SK-N-SH (cell line): ENCODE results near the gene GNL3L. TPM values are rescaled to one million over a fixed set of nuclear protein-coding genes. Genes with fewer than 3 reads are reported as not detected.

Experiments used
- CTCF ChIA-PET: fragments of 300-600, 350-600 bp; formaldehyde crosslinking; extraction: SDS; loops from one replicate; lab custom pipeline; 2021; lab: Yijun Ruan, JAX
- POLR2A ChIA-PET: fragments of 350-600 bp; sonication (Branson Sonifier 250); formaldehyde crosslinking; extraction: SDS; loops from one replicate; lab custom pipeline; 2020; ENCODE audit warnings: antibody characterized with exemption, inconsistent platforms; lab: Yijun Ruan, JAX
- DNase-seq: peaks from one replicate; pipeline ENCODE4 v3.0.0; 2012
- H2AFZ ChIP-seq: fragments of 200-600 bp; sonication (generic); 2 replicates; pipeline ENCODE4 v1.8.1; 2016; ENCODE audit warnings: antibody characterized with exemption, mild to moderate bottlenecking, low read depth
- H3F3A ChIP-seq: fragments of 200-600 bp; sonication (generic); replicated peaks from 2 replicates; pipeline ENCODE3; 2016; ENCODE audit warnings: antibody characterized with exemption, mild to moderate bottlenecking; ENCODE audit not compliant: insufficient read depth
- H3K27ac ChIP-seq, 2 experiments: fragments of 200-500 bp in 1 of 2; fragments of 200-600 bp in 1 of 2; sonication (Bioruptor generic) in 1 of 2; sonication (generic), shearing (Covaris generic) in 1 of 2; 2 replicates each; pipeline versions ENCODE4 v1.5.1 to v1.6.1; 2014 to 2016; ENCODE audit warnings: low read depth in 2 of 2, inconsistent platforms in 1 of 2, low read length in 1 of 2, mild to moderate bottlenecking in 1 of 2, mixed read lengths in 1 of 2
- H3K27me3 ChIP-seq: fragments of 200-600 bp; sonication (generic), shearing (Covaris generic); 2 replicates; pipeline ENCODE4 v1.6.1; 2016; ENCODE audit warnings: mixed run types; ENCODE audit not compliant: insufficient read depth
- H3K36me3 ChIP-seq, 2 experiments: fragments of 200-500 bp in 1 of 2; fragments of 200-600 bp in 1 of 2; sonication (Bioruptor generic) in 1 of 2; sonication (generic) in 1 of 2; replicated peaks in 1 of 2; 2 replicates each; pipeline versions ENCODE3 to v1.5.1; 2014 to 2016; ENCODE audit warnings: low read length in 1 of 2, mild to moderate bottlenecking in 1 of 2; ENCODE audit not compliant: insufficient read depth in 2 of 2, control insufficient read depth in 1 of 2
- H3K4me1 ChIP-seq, 2 experiments: fragments of 200-500 bp in 1 of 2; fragments of 200-600 bp in 1 of 2; sonication (Bioruptor generic) in 1 of 2; sonication (generic), shearing (Covaris generic) in 1 of 2; 2 replicates each; pipeline versions ENCODE4 v1.5.1 to v1.6.1; 2014 to 2016; ENCODE audit warnings: low read depth in 1 of 2, low read length in 1 of 2, mixed run types in 1 of 2; ENCODE audit not compliant: insufficient read depth in 2 of 2, control insufficient read depth in 1 of 2
- H3K4me2 ChIP-seq: fragments of 200-600 bp; sonication (generic), shearing (Covaris generic); 2 replicates; pipeline ENCODE4 v1.6.1; 2017; ENCODE audit warnings: mixed run types
- H3K4me3 ChIP-seq, 2 experiments: fragments of 200-500 bp in 1 of 2; fragments of 200-600 bp in 1 of 2; sonication (Bioruptor generic) in 1 of 2; sonication (generic), shearing (Covaris generic) in 1 of 2; 2 replicates each; pipeline versions ENCODE4 v1.5.1 to v1.8.1; 2014 to 2016; ENCODE audit warnings: low read depth in 2 of 2, inconsistent platforms in 1 of 2, low read length in 1 of 2, mild to moderate bottlenecking in 1 of 2, mixed read lengths in 1 of 2, moderate library complexity in 1 of 2
- H3K79me2 ChIP-seq: fragments of 200-600 bp; sonication (generic); 2 replicates; pipeline ENCODE4 v1.8.1; 2017; ENCODE audit warnings: mild to moderate bottlenecking; ENCODE audit not compliant: insufficient read depth
- H3K9ac ChIP-seq: fragments of 200-600 bp; sonication (generic); 2 replicates; pipeline ENCODE4 v1.6.1; 2017; ENCODE audit warnings: mixed run types
- H3K9me2 ChIP-seq: fragments of 200-600 bp; sonication (generic); 2 replicates; pipeline ENCODE4 v1.6.1; 2017; ENCODE audit warnings: mixed run types
- H3K9me3 ChIP-seq: fragments of 200-600 bp; sonication (generic); 2 replicates; pipeline ENCODE4 v1.6.1; 2017; ENCODE audit warnings: mixed run types, mild to moderate bottlenecking, moderate library complexity
- H4K20me1 ChIP-seq: fragments of 200-600 bp; sonication (generic); 2 replicates; pipeline ENCODE4 v1.6.1; 2017; ENCODE audit warnings: mild to moderate bottlenecking, mixed run types; ENCODE audit not compliant: insufficient read depth
- EP300 ChIP-seq, 2 experiments: IDR thresholded peaks; 2 replicates each; pipeline versions ENCODE4 v1.4.0 to v1.6.1; 2012; ENCODE audit warnings: borderline replicate concordance in 1 of 2, low read depth in 1 of 2, low read length in 1 of 2
- FOSL2 ChIP-seq: IDR thresholded peaks from 2 replicates; pipeline ENCODE4 v1.4.0; 2012; ENCODE audit warnings: low read depth, mild to moderate bottlenecking, moderate library complexity, borderline replicate concordance
- FOXJ3 ChIP-seq: sonication (generic); formaldehyde crosslinking; IDR thresholded peaks from 2 replicates; pipeline ENCODE4 v1.5.1; 2020; ENCODE audit warnings: mild to moderate bottlenecking, missing genetic modification reagents
- FOXM1 ChIP-seq: IDR thresholded peaks from 2 replicates; pipeline ENCODE4 v1.4.0; 2012; ENCODE audit warnings: low read depth, mild to moderate bottlenecking
- GABPA ChIP-seq: IDR thresholded peaks from 2 replicates; pipeline ENCODE4 v1.4.0; 2012; ENCODE audit warnings: low read depth, mild to moderate bottlenecking
- IRF3 ChIP-seq: fragments of 150-350 bp; IDR thresholded peaks from 2 replicates; pipeline ENCODE4 v1.6.1; 2016; ENCODE audit warnings: mild to moderate bottlenecking, low read depth, low read length
- JUND ChIP-seq: IDR thresholded peaks from 2 replicates; pipeline ENCODE4 v1.4.0; 2012
- MEF2A ChIP-seq: IDR thresholded peaks from 2 replicates; pipeline ENCODE4 v1.4.0; 2012; ENCODE audit warnings: low read depth, borderline replicate concordance
- NFIC ChIP-seq: IDR thresholded peaks from 2 replicates; pipeline ENCODE4 v1.4.0; 2012; ENCODE audit warnings: borderline replicate concordance
- POLR2AphosphoS5 ChIP-seq: IDR thresholded peaks from 2 replicates; pipeline ENCODE4 v1.6.1; 2012; ENCODE audit warnings: low read depth, low read length
- REST ChIP-seq: IDR thresholded peaks from 2 replicates; pipeline ENCODE4 v1.6.1; 2012; ENCODE audit warnings: mild to moderate bottlenecking, low read depth, low read length, moderate library complexity
- RFX5 ChIP-seq: IDR thresholded peaks from 2 replicates; pipeline ENCODE4 v1.6.1; 2012; ENCODE audit warnings: mild to moderate bottlenecking, improper control_type of control experiment, low read length
- RXRA ChIP-seq: IDR thresholded peaks from 2 replicates; pipeline ENCODE4 v1.4.0; 2012; ENCODE audit warnings: low read depth, mild to moderate bottlenecking, borderline replicate concordance
- TAF1 ChIP-seq: IDR thresholded peaks from 2 replicates; pipeline ENCODE4 v1.6.1; 2012; ENCODE audit warnings: low read depth, mild to moderate bottlenecking, low read length, moderate library complexity, borderline replicate concordance
- TCF12 ChIP-seq: IDR thresholded peaks from 2 replicates; pipeline ENCODE4 v1.4.0; 2012
- TEAD4 ChIP-seq: IDR thresholded peaks from 2 replicates; pipeline ENCODE4 v1.4.0; 2012; ENCODE audit warnings: mild to moderate bottlenecking, borderline replicate concordance; ENCODE audit not compliant: insufficient read depth
- YY1 ChIP-seq: IDR thresholded peaks from 2 replicates; pipeline ENCODE4 v1.4.0; 2012; ENCODE audit warnings: low read depth, mild to moderate bottlenecking
- WGBS: methylation state at CpG from one replicate; pipeline ENCODE4 v1.1.6; 2017; ENCODE audit warnings: low lambda C conversion rate; 5-methylcytosine and 5-hydroxymethylcytosine counted together
- polyA plus RNA-seq, 3 experiments: library from polyadenylated mRNA; depleted of rRNA; stranded (reverse); fragments of >200 nt; gene quantifications; 2 replicates each; pipeline ENCODE4 v1.2.3, GENCODE V29; 2012
- TF ChIP-seq, protein P1 (sequence below): fragments of 150-350 bp; IDR thresholded peaks from 2 replicates; pipeline ENCODE4 v1.6.1; 2017; ENCODE audit warnings: antibody characterized with exemption, low read length, low read depth, borderline replicate concordance
- TF ChIP-seq, protein P2 (sequence below): IDR thresholded peaks from 2 replicates; pipeline ENCODE4 v1.4.0; 2012; ENCODE audit warnings: low read depth, borderline replicate concordance
- TF ChIP-seq, protein P3 (sequence below): IDR thresholded peaks from 2 replicates; pipeline ENCODE4 v1.4.0; 2012; ENCODE audit warnings: low read depth, borderline replicate concordance

GNL3L gene
- polyA plus RNA-seq, 1 of the 3 experiments (the other 2 are of a cell fraction), result 16.3 TPM

DNA sequence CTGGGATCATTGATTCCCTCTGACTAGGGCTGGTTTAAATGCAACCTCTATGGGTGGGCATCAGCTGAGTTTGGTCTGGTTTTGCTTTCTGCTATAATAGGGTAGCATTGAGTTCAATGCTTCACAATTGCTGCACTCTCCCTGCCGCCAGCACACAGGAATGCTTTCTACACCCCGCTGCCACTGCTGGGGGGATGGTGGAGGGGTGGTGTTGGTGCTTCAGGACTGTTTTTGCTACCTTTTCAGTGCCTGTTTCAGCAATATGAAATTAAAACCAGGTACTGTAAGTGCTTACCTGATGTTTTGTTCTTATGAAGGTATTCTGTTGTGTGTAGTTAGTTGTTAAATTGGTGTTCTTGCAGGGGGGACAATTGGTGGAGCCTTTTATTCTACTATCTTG is 67.7 kb downstream of the GNL3L start:
- H3K4me3 ChIP-seq, result no peak overlapping the region
- no peaks in the 10 kb centered on the region for H4K20me1 ChIP-seq
- H3K4me2 ChIP-seq, result no peak overlapping the region
- no peak overlapping the region for H2AFZ ChIP-seq
- H3K9me3 ChIP-seq, result no peaks in the 10 kb centered on the region
- TF ChIP-seq FOXJ3 (no peak), TCF12 (no peak), GABPA (no peak)
- TF ChIP-seq, all 33 proteins: peak for 0
- WGBS, result 54% methylated on average over 2 of the region's 2 CpGs
- H3F3A ChIP-seq, result no peaks in the 10 kb centered on the region
- H3K4me1 ChIP-seq, result no peaks in the 10 kb centered on the region
- CTCF ChIA-PET, result no interaction called here
- no peak overlapping the region for H3K27ac ChIP-seq
- no peak overlapping the region for H3K9ac ChIP-seq
- POLR2A ChIA-PET, result no interaction called here
- H3K9me2 ChIP-seq, result no peaks in the 10 kb centered on the region
- no peaks in the 10 kb centered on the region for H3K79me2 ChIP-seq
- no peak for DNase-seq
- no peaks in the 10 kb centered on the region for H3K36me3 ChIP-seq
- H3K27me3 ChIP-seq, result no peaks in the 10 kb centered on the region

GRCh38 chrX:54602563-54602962 is 72.5 kb downstream of the GNL3L start:
- WGBS, result 14% methylated on average over 1 of the region's 1 CpG
- Histone ChIP-seq H3K36me3 (no peaks in the 10 kb centered on the region), H3K27ac (no peak overlapping the region), H3K27me3 (no peaks in the 10 kb centered on the region), H3K9ac (no peak overlapping the region), H2AFZ (no peak overlapping the region), H3K4me3 (no peak overlapping the region), H3K9me3 (no peaks in the 10 kb centered on the region), H3K4me2 (no peak overlapping the region), H4K20me1 (no peaks in the 10 kb centered on the region), H3K9me2 (no peaks in the 10 kb centered on the region), H3K4me1 (no peaks in the 10 kb centered on the region), H3F3A (no peaks in the 10 kb centered on the region), H3K79me2 (no peaks in the 10 kb centered on the region)
- no peak for TF ChIP-seq YY1
- TF ChIP-seq REST, result no peak
- no peak for TF ChIP-seq FOXJ3
- TF ChIP-seq IRF3, result no peak
- TF ChIP-seq, protein P1, sequence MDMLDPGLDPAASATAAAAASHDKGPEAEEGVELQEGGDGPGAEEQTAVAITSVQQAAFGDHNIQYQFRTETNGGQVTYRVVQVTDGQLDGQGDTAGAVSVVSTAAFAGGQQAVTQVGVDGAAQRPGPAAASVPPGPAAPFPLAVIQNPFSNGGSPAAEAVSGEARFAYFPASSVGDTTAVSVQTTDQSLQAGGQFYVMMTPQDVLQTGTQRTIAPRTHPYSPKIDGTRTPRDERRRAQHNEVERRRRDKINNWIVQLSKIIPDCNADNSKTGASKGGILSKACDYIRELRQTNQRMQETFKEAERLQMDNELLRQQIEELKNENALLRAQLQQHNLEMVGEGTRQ, result no peak
- no peak for TF ChIP-seq EP300 (IDR thresholded peaks at IDR 0.05; ENCODE audit: borderline replicate concordance in 1 of 2, low read depth in 1 of 2, low read length in 1 of 2)
- TF ChIP-seq POLR2AphosphoS5, result no peak
- TF ChIP-seq, protein P2, sequence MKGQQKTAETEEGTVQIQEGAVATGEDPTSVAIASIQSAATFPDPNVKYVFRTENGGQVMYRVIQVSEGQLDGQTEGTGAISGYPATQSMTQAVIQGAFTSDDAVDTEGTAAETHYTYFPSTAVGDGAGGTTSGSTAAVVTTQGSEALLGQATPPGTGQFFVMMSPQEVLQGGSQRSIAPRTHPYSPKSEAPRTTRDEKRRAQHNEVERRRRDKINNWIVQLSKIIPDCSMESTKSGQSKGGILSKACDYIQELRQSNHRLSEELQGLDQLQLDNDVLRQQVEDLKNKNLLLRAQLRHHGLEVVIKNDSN, result no peak
- no peak for TF ChIP-seq MEF2A
- TF ChIP-seq TEAD4, result no peak
- no peak for TF ChIP-seq RFX5
- no peak for TF ChIP-seq JUND
- TF ChIP-seq FOXM1, result no peak
- no peak for TF ChIP-seq TAF1
- TF ChIP-seq NFIC, result no peak
- no peak for TF ChIP-seq RXRA
- no peak for TF ChIP-seq FOSL2
- TF ChIP-seq, protein P3, sequence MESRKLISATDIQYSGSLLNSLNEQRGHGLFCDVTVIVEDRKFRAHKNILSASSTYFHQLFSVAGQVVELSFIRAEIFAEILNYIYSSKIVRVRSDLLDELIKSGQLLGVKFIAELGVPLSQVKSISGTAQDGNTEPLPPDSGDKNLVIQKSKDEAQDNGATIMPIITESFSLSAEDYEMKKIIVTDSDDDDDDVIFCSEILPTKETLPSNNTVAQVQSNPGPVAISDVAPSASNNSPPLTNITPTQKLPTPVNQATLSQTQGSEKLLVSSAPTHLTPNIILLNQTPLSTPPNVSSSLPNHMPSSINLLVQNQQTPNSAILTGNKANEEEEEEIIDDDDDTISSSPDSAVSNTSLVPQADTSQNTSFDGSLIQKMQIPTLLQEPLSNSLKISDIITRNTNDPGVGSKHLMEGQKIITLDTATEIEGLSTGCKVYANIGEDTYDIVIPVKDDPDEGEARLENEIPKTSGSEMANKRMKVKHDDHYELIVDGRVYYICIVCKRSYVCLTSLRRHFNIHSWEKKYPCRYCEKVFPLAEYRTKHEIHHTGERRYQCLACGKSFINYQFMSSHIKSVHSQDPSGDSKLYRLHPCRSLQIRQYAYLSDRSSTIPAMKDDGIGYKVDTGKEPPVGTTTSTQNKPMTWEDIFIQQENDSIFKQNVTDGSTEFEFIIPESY, result no peak
- TF ChIP-seq TCF12, result no peak
- ChIA-PET POLR2A (no interaction called here), CTCF (no interaction called here)
- DNase-seq, result no peak
